Measurements from ENCODE around the gene CDKN2B-AS1. TPM values are rescaled to one million over a fixed set of nuclear protein-coding genes. Genes with fewer than 3 reads are reported as not detected.

CDKN2B-AS1 gene
- total and polyA plus RNA-seq, 2 of the 13 experiments (the other 11 are each of a cell fraction or from before 2014, with no cell fraction given): 0.64 to 2.3 TPM

GRCh38 chr9:22158927-22159346 lies 164.3 kb downstream of the CDKN2B-AS1 start (continued):
- TF ChIP-seq, protein P1, sequence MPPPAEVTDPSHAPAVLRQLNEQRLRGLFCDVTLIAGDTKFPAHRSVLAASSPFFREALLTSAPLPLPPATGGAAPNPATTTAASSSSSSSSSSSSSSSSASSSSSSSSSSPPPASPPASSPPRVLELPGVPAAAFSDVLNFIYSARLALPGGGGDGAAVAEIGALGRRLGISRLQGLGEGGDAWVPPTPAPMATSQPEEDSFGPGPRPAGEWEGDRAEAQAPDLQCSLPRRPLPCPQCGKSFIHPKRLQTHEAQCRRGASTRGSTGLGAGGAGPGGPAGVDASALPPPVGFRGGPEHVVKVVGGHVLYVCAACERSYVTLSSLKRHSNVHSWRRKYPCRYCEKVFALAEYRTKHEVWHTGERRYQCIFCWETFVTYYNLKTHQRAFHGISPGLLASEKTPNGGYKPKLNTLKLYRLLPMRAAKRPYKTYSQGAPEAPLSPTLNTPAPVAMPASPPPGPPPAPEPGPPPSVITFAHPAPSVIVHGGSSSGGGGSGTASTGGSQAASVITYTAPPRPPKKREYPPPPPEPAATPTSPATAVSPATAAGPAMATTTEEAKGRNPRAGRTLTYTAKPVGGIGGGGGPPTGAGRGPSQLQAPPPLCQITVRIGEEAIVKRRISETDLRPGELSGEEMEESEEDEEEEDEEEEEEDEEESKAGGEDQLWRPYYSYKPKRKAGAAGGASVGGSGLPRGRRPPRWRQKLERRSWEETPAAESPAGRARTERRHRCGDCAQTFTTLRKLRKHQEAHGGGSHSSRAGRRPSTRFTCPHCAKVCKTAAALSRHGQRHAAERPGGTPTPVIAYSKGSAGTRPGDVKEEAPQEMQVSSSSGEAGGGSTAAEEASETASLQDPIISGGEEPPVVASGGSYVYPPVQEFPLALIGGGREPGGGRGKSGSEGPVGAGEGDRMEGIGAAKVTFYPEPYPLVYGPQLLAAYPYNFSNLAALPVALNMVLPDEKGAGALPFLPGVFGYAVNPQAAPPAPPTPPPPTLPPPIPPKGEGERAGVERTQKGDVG (CRISPR knock-in tag; IDR thresholded peaks at IDR 0.05; ENCODE audit: borderline replicate concordance): no peak
- TF ChIP-seq BRD4 (CRISPR knock-in tag; IDR thresholded peaks at IDR 0.05) (no peak), SKIL (CRISPR knock-in tag; IDR thresholded peaks at IDR 0.05; ENCODE audit: borderline replicate concordance) (no peak), ZNF232 (CRISPR knock-in tag; IDR thresholded peaks at IDR 0.05; ENCODE audit: borderline replicate concordance) (no peak), ZBTB25 (CRISPR knock-in tag; IDR thresholded peaks at IDR 0.05) (0 out of 2 replicates have a peak, but pooled peaks have one; percentile 47), ZNF550 (CRISPR knock-in tag; IDR thresholded peaks at IDR 0.05; ENCODE audit: borderline replicate concordance) (no peak), STAT5B (CRISPR knock-in tag; IDR thresholded peaks at IDR 0.05) (no peak), FOSL1 (CRISPR knock-in tag; IDR thresholded peaks at IDR 0.05; ENCODE audit: borderline replicate concordance) (peak; percentile 79; the same call in 1 of the 2 replicates), NFE2 (CRISPR knock-in tag; IDR thresholded peaks at IDR 0.05) (no peak), ZSCAN30 (CRISPR knock-in tag; IDR thresholded peaks at IDR 0.05) (no peak), MEIS2 (CRISPR knock-in tag; IDR thresholded peaks at IDR 0.05) (no peak), NAIF1 (CRISPR knock-in tag; IDR thresholded peaks at IDR 0.05; ENCODE audit: borderline replicate concordance) (no peak), ZNF256 (CRISPR knock-in tag; conservative IDR thresholded peaks at IDR 0.05) (no peak), ZNF251 (CRISPR knock-in tag; IDR thresholded peaks at IDR 0.05) (no peak), ZNF446 (CRISPR knock-in tag; IDR thresholded peaks at IDR 0.05) (no peak), SMAD3 (CRISPR knock-in tag; IDR thresholded peaks at IDR 0.05) (0 out of 2 replicates have a peak, but pooled peaks have one; percentile 44), ZNF780A (CRISPR knock-in tag; IDR thresholded peaks at IDR 0.05) (no peak), RBM22 (optimal IDR thresholded peaks at IDR 0.05; ENCODE audit: low read length) (no peak)
- TF ChIP-seq, protein P2, sequence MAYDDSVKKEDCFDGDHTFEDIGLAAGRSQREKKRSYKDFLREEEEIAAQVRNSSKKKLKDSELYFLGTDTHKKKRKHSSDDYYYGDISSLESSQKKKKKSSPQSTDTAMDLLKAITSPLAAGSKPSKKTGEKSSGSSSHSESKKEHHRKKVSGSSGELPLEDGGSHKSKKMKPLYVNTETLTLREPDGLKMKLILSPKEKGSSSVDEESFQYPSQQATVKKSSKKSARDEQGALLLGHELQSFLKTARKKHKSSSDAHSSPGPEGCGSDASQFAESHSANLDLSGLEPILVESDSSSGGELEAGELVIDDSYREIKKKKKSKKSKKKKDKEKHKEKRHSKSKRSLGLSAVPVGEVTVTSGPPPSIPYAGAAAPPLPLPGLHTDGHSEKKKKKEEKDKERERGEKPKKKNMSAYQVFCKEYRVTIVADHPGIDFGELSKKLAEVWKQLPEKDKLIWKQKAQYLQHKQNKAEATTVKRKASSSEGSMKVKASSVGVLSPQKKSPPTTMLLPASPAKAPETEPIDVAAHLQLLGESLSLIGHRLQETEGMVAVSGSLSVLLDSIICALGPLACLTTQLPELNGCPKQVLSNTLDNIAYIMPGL (CRISPR knock-in tag; IDR thresholded peaks at IDR 0.05; ENCODE audit: borderline replicate concordance in 1 of 2, low read depth in 1 of 2): 0 out of 4 replicates have a peak, but pooled peaks of 1 of the 2 experiments have one; percentile 27
- TF ChIP-seq, protein P3, sequence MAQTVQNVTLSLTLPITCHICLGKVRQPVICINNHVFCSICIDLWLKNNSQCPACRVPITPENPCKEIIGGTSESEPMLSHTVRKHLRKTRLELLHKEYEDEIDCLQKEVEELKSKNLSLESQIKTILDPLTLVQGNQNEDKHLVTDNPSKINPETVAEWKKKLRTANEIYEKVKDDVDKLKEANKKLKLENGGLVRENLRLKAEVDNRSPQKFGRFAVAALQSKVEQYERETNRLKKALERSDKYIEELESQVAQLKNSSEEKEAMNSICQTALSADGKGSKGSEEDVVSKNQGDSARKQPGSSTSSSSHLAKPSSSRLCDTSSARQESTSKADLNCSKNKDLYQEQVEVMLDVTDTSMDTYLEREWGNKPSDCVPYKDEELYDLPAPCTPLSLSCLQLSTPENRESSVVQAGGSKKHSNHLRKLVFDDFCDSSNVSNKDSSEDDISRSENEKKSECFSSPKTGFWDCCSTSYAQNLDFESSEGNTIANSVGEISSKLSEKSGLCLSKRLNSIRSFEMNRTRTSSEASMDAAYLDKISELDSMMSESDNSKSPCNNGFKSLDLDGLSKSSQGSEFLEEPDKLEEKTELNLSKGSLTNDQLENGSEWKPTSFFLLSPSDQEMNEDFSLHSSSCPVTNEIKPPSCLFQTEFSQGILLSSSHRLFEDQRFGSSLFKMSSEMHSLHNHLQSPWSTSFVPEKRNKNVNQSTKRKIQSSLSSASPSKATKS (CRISPR knock-in tag; IDR thresholded peaks at IDR 0.05): no peak

All from HepG2 (cell line).